Subcutaneous adipose tissue (tissue), 4 donors: ENCODE results near the gene MUC5B. TPM values are rescaled to one million over a fixed set of nuclear protein-coding genes. Genes with fewer than 3 reads are reported as not detected.

Source experiments
- total RNA-seq, 4 donors: library from RNA; depleted of rRNA; stranded (reverse); fragments of >200 nt; gene quantifications; one replicate each; pipeline ENCODE4 v1.1.0, GENCODE V29; 2016
- TF ChIP-seq, protein P1 (sequence below): fragments of 450-650 bp; IDR thresholded peaks from one replicate; pipeline ENCODE4 v1.5.1; 2016; ENCODE audit warnings: low read depth, mild to moderate bottlenecking, control low read depth, antibody characterized with exemption, moderate library complexity

Gene MUC5B
- total RNA-seq, 4 donors from 2014 or later = not detected

DNA sequence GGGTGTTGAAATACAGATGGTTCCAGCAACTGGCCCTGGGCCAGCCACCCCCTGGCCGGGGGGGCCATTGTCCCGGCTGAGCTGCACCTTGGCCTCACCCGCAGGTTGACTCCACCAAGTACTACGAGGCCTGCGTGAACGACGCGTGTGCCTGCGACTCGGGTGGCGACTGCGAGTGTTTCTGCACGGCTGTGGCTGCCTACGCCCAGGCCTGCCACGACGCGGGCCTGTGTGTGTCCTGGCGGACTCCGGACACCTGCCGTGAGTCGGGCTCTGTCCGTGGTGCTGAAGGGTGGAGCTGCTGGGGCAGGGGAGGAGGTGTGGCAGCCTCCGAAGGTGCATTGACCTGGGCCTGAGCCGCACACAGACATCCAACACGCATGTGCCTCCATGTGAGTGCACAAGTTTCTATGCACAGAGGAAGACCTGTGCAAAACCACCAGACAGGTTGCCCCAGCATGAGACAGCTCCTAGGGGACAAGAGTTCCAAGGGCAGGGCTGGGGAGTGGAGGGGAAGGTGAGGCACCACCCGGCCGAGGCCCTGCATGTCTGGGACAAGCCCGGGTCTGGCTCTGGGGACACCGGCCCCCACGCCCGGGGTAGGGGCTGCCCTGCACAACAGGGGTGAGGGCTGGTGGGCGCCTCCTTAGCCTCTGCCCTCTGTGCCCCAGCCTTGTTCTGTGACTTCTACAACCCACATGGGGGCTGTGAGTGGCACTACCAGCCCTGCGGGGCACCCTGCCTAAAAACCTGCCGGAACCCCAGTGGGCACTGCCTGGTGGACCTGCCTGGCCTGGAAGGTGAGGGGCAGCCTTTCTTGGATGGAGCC, 16.1 kb downstream of the MUC5B start:
- TF ChIP-seq, protein P1, sequence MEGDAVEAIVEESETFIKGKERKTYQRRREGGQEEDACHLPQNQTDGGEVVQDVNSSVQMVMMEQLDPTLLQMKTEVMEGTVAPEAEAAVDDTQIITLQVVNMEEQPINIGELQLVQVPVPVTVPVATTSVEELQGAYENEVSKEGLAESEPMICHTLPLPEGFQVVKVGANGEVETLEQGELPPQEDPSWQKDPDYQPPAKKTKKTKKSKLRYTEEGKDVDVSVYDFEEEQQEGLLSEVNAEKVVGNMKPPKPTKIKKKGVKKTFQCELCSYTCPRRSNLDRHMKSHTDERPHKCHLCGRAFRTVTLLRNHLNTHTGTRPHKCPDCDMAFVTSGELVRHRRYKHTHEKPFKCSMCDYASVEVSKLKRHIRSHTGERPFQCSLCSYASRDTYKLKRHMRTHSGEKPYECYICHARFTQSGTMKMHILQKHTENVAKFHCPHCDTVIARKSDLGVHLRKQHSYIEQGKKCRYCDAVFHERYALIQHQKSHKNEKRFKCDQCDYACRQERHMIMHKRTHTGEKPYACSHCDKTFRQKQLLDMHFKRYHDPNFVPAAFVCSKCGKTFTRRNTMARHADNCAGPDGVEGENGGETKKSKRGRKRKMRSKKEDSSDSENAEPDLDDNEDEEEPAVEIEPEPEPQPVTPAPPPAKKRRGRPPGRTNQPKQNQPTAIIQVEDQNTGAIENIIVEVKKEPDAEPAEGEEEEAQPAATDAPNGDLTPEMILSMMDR = no peak

DNA sequence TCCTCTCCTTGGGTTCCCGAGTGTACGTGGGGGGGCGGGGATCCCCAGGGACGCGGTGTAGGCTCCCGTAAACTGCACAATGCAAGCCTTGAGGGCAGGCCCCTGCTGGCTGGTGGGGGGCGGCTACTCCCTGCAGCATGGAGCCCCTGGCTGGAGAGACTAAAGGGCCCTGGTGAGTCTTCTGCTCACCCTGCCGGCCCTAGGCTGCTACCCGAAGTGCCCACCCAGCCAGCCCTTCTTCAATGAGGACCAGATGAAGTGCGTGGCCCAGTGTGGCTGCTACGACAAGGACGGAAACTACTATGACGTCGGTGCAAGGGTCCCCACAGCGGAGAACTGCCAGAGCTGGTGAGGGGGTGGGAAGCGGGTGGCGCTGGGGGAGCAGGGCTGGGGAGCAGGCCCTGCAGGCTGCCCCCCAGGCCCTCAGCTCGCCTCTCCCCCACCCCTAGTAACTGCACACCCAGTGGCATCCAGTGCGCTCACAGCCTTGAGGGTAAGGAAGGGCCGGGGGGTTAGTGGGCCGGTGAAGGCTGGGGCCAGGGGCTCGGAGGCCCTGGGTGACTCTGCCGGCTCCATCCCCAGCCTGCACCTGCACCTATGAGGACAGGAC, 16.8 kb downstream of the MUC5B start:
- TF ChIP-seq, protein P1 = no peak

DNA sequence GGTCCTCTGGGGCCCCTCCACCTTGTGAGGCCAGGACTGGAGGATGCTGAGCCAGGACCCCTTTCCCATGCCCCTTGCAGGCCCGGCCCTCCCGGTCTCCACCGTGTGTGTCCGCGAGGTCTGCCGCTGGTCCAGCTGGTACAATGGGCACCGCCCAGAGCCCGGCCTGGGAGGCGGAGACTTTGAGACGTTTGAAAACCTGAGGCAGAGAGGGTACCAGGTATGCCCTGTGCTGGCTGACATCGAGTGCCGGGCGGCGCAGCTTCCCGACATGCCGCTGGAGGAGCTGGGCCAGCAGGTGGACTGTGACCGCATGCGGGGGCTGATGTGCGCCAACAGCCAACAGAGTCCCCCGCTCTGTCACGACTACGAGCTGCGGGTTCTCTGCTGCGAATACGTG, 17.9 kb downstream of the MUC5B start:
- TF ChIP-seq, protein P1 = no peak

DNA sequence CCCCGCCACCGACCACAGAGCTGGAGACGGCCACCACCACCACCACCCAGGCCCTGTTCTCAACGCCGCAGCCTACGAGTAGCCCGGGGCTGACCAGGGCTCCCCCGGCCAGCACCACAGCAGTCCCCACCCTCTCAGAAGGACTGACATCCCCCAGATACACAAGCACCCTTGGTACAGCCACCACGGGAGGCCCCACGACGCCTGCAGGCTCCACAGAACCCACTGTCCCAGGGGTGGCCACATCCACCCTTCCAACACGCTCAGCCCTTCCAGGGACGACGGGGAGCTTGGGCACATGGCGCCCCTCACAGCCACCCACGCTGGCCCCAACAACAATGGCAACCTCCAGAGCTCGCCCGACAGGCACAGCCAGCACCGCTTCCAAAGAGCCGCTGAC, 18.8 kb downstream of the MUC5B start:
- TF ChIP-seq, protein P1 = no peak

DNA sequence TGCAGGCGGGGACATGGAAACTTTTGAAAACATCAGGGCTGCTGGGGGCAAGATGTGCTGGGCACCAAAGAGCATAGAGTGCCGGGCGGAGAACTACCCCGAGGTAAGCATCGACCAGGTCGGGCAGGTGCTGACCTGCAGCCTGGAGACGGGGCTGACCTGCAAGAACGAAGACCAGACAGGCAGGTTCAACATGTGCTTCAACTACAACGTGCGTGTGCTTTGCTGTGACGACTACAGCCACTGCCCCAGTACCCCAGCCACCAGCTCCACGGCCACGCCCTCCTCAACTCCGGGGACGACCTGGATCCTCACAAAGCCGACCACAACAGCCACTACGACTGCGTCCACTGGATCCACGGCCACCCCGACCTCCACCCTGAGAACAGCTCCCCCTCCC, 19.4 kb downstream of the MUC5B start:
- TF ChIP-seq, protein P1 = no peak

DNA sequence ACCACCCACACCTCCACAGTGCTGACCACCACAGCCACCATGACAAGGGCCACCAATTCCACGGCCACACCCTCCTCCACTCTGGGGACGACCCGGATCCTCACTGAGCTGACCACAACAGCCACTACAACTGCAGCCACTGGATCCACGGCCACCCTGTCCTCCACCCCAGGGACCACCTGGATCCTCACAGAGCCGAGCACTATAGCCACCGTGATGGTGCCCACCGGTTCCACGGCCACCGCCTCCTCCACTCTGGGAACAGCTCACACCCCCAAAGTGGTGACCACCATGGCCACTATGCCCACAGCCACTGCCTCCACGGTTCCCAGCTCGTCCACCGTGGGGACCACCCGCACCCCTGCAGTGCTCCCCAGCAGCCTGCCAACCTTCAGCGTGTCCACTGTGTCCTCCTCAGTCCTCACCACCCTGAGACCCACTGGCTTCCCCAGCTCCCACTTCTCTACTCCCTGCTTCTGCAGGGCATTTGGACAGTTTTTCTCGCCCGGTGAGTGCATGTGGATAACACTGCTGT, 28.4 kb downstream of the MUC5B start:
- TF ChIP-seq, protein P1 = no peak

DNA sequence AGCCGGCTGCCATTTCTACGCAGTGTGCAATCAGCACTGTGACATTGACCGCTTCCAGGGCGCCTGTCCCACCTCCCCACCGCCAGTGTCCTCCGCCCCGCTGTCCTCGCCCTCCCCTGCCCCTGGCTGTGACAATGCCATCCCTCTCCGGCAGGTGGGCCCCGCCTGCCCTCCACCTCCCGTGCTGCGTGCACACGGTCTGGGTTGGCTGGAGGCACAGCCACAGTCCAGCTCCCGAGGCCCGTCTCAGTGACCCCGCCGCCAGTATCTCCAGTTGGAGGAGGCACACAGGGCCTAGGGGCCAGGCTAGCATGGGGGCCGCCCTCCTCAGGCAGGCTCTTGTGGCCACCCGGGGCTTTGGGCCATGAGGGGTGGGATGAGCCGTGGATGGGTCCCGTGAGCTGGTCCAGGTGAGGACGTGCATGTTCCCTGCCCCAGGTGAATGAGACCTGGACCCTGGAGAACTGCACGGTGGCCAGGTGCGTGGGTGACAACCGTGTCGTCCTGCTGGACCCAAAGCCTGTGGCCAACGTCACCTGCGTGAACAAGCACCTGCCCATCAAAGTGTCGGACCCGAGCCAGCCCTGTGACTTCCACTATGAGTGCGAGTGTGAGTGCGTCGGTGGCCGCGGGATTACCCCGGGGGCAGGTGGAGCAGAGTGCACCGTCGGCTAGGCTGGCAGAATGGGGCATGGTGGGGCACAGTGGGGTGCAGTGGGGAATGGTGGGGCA, 29.7 kb downstream of the MUC5B start:
- TF ChIP-seq, protein P1 = no peak
